A549 (cell line): ENCODE results near the gene SRL. TPM values are rescaled to one million over a fixed set of nuclear protein-coding genes. Genes with fewer than 3 reads are reported as not detected.
"Not testable (repeated sequence)": the region's sequence is repeated elsewhere in the genome, so short reads cannot be mapped to it uniquely, and the experiment has no call there.

ENCODE experiments used
- ATAC-seq, 2 experiments: fragments of 200-7000 bp in 1 of 2; fragments of >200 bp in 1 of 2; cut with Nextera tagmentation in 1 of 2; cut with Tn5 transposase in 1 of 2; 3 replicates each; pipeline versions ENCODE4 v1.8.0 to v1.9.1; 2018 to 2020; ENCODE audit warnings: mild to moderate bottlenecking in 1 of 2, moderate library complexity in 1 of 2
- CTCF ChIA-PET: fragments of 300-600 bp; sonication (Branson Sonifier 250); formaldehyde crosslinking; extraction: SDS; loops from one replicate; lab custom pipeline; 2021; ENCODE audit warnings: antibody characterized with exemption, inconsistent platforms; lab: Yijun Ruan, JAX
- POLR2A ChIA-PET: fragments of 350-600 bp; formaldehyde crosslinking; extraction: SDS; loops from one replicate; lab custom pipeline; 2021; ENCODE audit warnings: antibody characterized with exemption, inconsistent platforms; lab: Yijun Ruan, JAX
- DNase-seq, 2 experiments: peaks; one replicate each; pipeline versions ENCODE4 v3.0.0 to v3.0.0-alpha.2; 2011 to 2016; ENCODE audit warnings: low read depth in 1 of 2, low spot score in 1 of 2
- FAIRE-seq: peaks from 2 replicates; lab custom pipeline; 2011; peaks lifted over from hg19 to GRCh38; lab: Jason Lieb, UNC
- H3K27ac ChIP-seq, 2 experiments: fragments of >200 bp; sonication (Bioruptor Twin); formaldehyde crosslinking; 3 replicates each; pipeline ENCODE4 v1.5.1; 2016 to 2017
- H3K4me1 ChIP-seq: fragments of >200 bp; sonication (Bioruptor Twin); formaldehyde crosslinking; 3 replicates; pipeline ENCODE4 v1.6.1; 2016
- H3K4me2 ChIP-seq: fragments of >200 bp; sonication (Bioruptor Twin); formaldehyde crosslinking; 3 replicates; pipeline ENCODE4 v1.6.1; 2016
- H3K4me3 ChIP-seq: fragments of >200 bp; sonication (Bioruptor Twin); formaldehyde crosslinking; 3 replicates; pipeline ENCODE4 v1.5.1; 2016
- H3K9me3 ChIP-seq: fragments of >200 bp; sonication (Bioruptor Twin); formaldehyde crosslinking; 3 replicates; pipeline ENCODE4 v1.6.1; 2016
- CBX2 ChIP-seq: fragments of 200-600 bp; sonication (generic); IDR thresholded peaks from 2 replicates; pipeline ENCODE4 v1.6.1; 2016; ENCODE audit warnings: low read depth, mild to moderate bottlenecking, borderline replicate concordance
- EP300 ChIP-seq, 2 experiments: fragments of >200 bp; sonication (Bioruptor Twin); formaldehyde crosslinking; IDR thresholded peaks; 2 replicates in 1 of 2; 3 replicates in 1 of 2; pipeline ENCODE4 v1.6.1; 2016 to 2017
- FOSL2 ChIP-seq, 2 experiments: fragments of 450-650 bp in 1 of 2; fragments of >200 bp in 1 of 2; sonication (Bioruptor Twin) in 1 of 2; formaldehyde crosslinking; IDR thresholded peaks; 2 replicates each; pipeline versions ENCODE4 v1.5.0 to v1.6.1; 2016 to 2020; ENCODE audit warnings: mild to moderate bottlenecking in 1 of 2, moderate library complexity in 1 of 2
- FOXS1 ChIP-seq: fragments of 250-450 bp; sonication (Bioruptor Pico); IDR thresholded peaks from 2 replicates; pipeline ENCODE4 v1.5.0; 2020; ENCODE audit warnings: mild to moderate bottlenecking, moderate library complexity
- GATA3 ChIP-seq: IDR thresholded peaks from 2 replicates; pipeline ENCODE4 v1.6.1; 2012; ENCODE audit warnings: borderline replicate concordance
- HDAC2 ChIP-seq: fragments of 200-600 bp; sonication (generic); IDR thresholded peaks from 2 replicates; pipeline ENCODE4 v1.6.1; 2016
- HEYL ChIP-seq: fragments of 250-450 bp; sonication (Bioruptor Pico); IDR thresholded peaks from 2 replicates; pipeline ENCODE4 v1.8.0; 2021; ENCODE audit warnings: mild to moderate bottlenecking, moderate library complexity
- HOXB13 ChIP-seq: fragments of 250-450 bp; sonication (Bioruptor Pico); IDR thresholded peaks from 2 replicates; pipeline ENCODE4 v1.5.0; 2020; ENCODE audit warnings: low read depth, mild to moderate bottlenecking, moderate library complexity
- KDM5A ChIP-seq: fragments of 200-600 bp; sonication (generic); IDR thresholded peaks from 2 replicates; pipeline ENCODE4 v1.6.1; 2016; ENCODE audit warnings: antibody characterized with exemption, mild to moderate bottlenecking
- MAZ ChIP-seq: fragments of 150-350 bp; IDR thresholded peaks from 2 replicates; pipeline ENCODE4 v1.6.1; 2014; ENCODE audit warnings: antibody characterized with exemption, low read depth, low read length, borderline replicate concordance
- NPAS2 ChIP-seq: fragments of 250-450 bp; sonication (Bioruptor Pico); IDR thresholded peaks from 2 replicates; pipeline ENCODE4 v1.8.0; 2022; ENCODE audit warnings: mild to moderate bottlenecking, moderate library complexity, borderline replicate concordance
- NR3C1 ChIP-seq: fragments of >200 bp; sonication (Bioruptor Twin); formaldehyde crosslinking; IDR thresholded peaks from 3 replicates; pipeline ENCODE4 v1.6.1; 2017
- POLR2A ChIP-seq: IDR thresholded peaks from 2 replicates; pipeline ENCODE4 v1.6.1; 2012; ENCODE audit warnings: mild to moderate bottlenecking, low read length
- RCOR1 ChIP-seq: fragments of 150-350 bp; IDR thresholded peaks from 2 replicates; pipeline ENCODE4 v1.6.1; 2014; ENCODE audit warnings: antibody characterized with exemption, low read length, low read depth
- TFCP2L1 ChIP-seq: fragments of 250-450 bp; sonication (Bioruptor Pico); IDR thresholded peaks from 2 replicates; pipeline ENCODE4 v1.5.0; 2021; ENCODE audit warnings: mild to moderate bottlenecking
- ZFP36 ChIP-seq: fragments of 450-650 bp; IDR thresholded peaks from 2 replicates; pipeline ENCODE4 v1.6.1; 2014; ENCODE audit warnings: borderline replicate concordance; ENCODE audit not compliant: partially characterized antibody
- ZNF302 ChIP-seq: fragments of 250-450 bp; sonication (Bioruptor Pico); IDR thresholded peaks from 2 replicates; pipeline ENCODE4 v1.9.0; 2021; ENCODE audit warnings: inconsistent platforms, mild to moderate bottlenecking, moderate library complexity
- WGBS: methylation state at CpG from one replicate; pipeline ENCODE4 v1.1.6; 2017; ENCODE audit errors: missing lambda C conversion rate; 5-methylcytosine and 5-hydroxymethylcytosine counted together
- polyA plus RNA-seq, 4 experiments: library from polyadenylated mRNA; depleted of rRNA in 3 of 4; stranded (reverse); fragments of >200 nt; fragmentation: RNase III in 1 of 4; extraction: RNeasy Plus Mini Kit Qiagen cat#74134 plus additional on column Dnase treatment in 1 of 4; gene quantifications; 2 replicates in 3 of 4; 3 replicates in 1 of 4; pipeline ENCODE4 v1.2.3, GENCODE V29; 2011 to 2017
- TF ChIP-seq, protein P1 (sequence below): fragments of >200 bp; sonication (Bioruptor Twin); formaldehyde crosslinking; IDR thresholded peaks from 3 replicates; pipeline ENCODE4 v1.5.1; 2016
- TF ChIP-seq, protein P2 (sequence below): IDR thresholded peaks from 2 replicates; pipeline ENCODE4 v1.6.1; 2012; ENCODE audit warnings: low read depth, borderline replicate concordance

The SRL gene
- polyA plus RNA-seq, 2 of the 4 experiments (the other 2 are of a cell fraction) = 0.03 TPM; not detected in 1

DNA sequence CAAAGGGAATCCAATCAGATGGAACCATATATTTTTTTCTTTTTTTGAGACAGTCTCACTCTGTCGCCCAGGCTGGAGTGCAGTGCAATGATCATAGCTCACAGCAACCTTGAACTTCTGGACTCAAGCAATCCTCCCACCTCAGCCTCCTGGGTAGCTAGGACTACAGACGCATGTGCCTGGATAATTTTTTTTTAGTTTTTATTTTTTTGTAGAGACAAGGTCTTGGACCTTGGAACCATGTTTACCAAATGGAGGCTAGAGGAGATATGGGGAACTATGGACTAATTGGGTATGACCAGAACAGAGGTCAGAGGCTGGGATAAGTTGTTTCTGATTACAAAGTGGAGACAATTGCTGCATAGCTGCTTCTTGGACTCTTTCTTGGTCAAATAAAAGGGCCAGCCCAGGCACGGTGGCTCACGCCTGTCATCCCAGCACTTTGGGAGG lies 84.5 kb downstream of the SRL start:
- DNase-seq (no peak), FAIRE-seq (no peak)
- POLR2A ChIA-PET = no interaction called here
- no peak for TF ChIP-seq HEYL
- no peak for TF ChIP-seq RCOR1
- no peak for TF ChIP-seq EP300 (IDR thresholded peaks at IDR 0.05)
- TF ChIP-seq FOSL2 (IDR thresholded peaks at IDR 0.05) = no peak
- no peak for TF ChIP-seq FOSL2 (CRISPR knock-in tag; IDR thresholded peaks at IDR 0.05)
- TF ChIP-seq NPAS2 = no peak
- no peak for TF ChIP-seq ZNF302 (CRISPR knock-in tag)
- TF ChIP-seq, all 56 proteins: peak for 0
- Histone ChIP-seq H3K27ac (no peak overlapping the region), H3K4me2 (no peak overlapping the region), H3K4me3 (no peak overlapping the region), H3K4me1 (no peaks in the 10 kb centered on the region), H3K9me3 (no peaks in the 10 kb centered on the region)
- CTCF ChIA-PET = interaction anchor here (0.6 to 2.6 kb wide), 4 partner anchors 12 to 174 kb away, joined by 3 to 7 read pairs (median 4); no protein-coding TSS in a partner anchor
- WGBS = 87% methylated on average over 4 of the region's 4 CpGs
- no peak for ATAC-seq

DNA sequence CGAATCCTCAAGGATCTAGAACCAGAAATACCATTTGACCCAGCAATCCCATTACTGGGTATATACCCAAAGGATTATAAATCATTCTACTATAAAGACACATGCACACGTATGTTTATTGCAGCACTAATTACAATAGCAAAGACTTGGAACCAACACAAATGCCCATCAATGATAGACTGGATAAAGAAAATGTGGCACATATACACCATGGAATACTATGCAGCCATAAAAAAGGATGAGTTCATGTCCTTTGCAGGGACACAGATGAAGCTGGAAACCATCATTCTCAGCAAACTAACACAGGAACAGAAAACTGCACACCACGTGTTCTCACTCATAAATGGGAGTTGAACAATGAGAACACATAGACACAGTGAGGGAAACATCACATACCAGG lies 85.4 kb downstream of the SRL start:
- WGBS = 19% methylated on average over 3 of the region's 3 CpGs

DNA sequence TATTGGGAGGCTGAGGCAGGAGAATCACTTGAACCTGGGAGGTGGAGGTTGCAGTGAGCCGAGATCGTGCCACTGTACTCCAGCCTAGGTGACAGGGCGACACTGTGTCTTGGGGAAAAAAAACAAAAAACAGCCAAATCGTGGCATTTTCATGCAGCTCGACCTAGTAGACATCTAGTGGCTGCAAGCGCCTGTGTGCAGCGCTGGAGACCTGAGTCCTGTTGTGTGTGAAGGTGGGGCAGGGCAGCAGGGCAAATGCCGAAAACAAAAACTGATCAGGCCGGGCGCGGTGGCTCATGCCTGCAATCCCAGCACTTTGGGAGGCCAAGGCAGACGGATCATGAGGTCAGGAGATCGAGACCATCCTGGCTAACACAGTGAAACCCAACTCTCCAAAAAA lies 88.5 kb downstream of the SRL start:
- CTCF ChIA-PET = interaction anchor here (0.9 kb wide), 1 partner anchor 22 kb away, joined by 4 read pairs; no protein-coding TSS in a partner anchor
- 75% methylated on average over 13 of the region's 13 CpGs for WGBS
- POLR2A ChIA-PET, H3K4me1 ChIP-seq, ATAC-seq, H3K4me3 ChIP-seq, H3K27ac ChIP-seq, H3K9me3 ChIP-seq, H3K4me2 ChIP-seq, DNase-seq, FAIRE-seq: not testable (repeated sequence)

More for the DNA sequence above, 85.4 kb downstream of the SRL start:
- DNase-seq, FAIRE-seq, H3K27ac ChIP-seq, ATAC-seq, POLR2A ChIA-PET, H3K4me1 ChIP-seq, H3K4me2 ChIP-seq, H3K9me3 ChIP-seq, H3K4me3 ChIP-seq: not testable (repeated sequence)
- CTCF ChIA-PET = interaction anchor here (0.6 to 2.6 kb wide), 3 partner anchors 11 to 97 kb away, joined by 3 to 7 read pairs (median 3); no protein-coding TSS in a partner anchor

DNA sequence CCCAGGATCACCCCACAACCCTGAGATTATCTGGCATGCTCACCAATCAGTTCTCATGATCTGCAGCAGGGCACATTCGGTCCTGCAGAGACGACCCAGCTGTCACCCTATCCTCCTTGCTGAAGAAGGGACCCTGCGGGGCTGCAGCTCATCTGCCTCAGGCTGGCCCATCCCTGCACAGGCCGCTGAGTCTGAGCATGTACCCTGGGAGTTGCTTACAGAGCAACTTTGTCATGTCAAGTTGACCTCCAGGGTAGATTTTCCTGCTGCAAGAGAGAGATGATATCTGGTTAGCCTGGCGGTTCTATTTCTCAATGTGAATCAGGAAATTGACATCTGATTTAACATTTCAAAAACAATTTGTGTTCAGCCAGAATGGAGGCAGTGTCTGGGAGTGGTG lies 89.6 kb downstream of the SRL start:
- Histone ChIP-seq H3K9me3 (no peaks in the 10 kb centered on the region), H3K4me3 (no peak overlapping the region), H3K27ac (no peak overlapping the region), H3K4me1 (no peaks in the 10 kb centered on the region), H3K4me2 (no peak overlapping the region)
- CTCF ChIA-PET = no interaction called here
- peak in 1 of 2 experiments; percentile 28; a peak in 1 of 6 replicates for ATAC-seq
- no peak for TF ChIP-seq ZNF302 (CRISPR knock-in tag)
- TF ChIP-seq KDM5A = no peak
- no peak for TF ChIP-seq CBX2
- TF ChIP-seq ZFP36 = no peak
- FAIRE-seq = no peak
- DNase-seq = no peak
- POLR2A ChIA-PET = no interaction called here
- 72% methylated on average over 5 of the region's 5 CpGs for WGBS

DNA sequence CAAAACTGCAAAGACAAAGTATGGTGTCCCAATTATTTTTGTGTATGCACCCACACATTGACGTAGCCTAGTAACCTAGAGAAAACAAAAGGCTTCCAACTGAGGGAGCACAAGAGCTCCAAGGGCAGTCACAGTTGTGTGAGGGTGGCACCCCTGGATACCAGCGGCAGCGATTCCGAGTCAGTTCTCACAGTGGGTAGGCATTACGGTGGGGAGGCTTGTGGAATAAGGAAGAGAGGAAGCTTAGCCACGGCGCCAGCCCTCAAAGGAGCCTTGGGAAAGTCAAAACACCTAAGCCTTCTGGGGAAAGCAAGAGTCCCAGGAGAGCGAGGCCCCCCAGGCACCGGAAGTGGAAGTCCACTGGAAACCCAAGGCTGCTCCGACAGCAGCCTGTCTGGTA lies 94.6 kb downstream of the SRL start:
- DNase-seq = no peak
- Histone ChIP-seq H3K4me2 (no peak overlapping the region), H3K27ac (no peak overlapping the region), H3K4me3 (no peak overlapping the region), H3K4me1 (no peaks in the 10 kb centered on the region), H3K9me3 (no peaks in the 10 kb centered on the region)
- ChIA-PET POLR2A (interaction anchor here (1.1 kb wide), 1 partner anchor 106 kb away, joined by 3 read pairs; no protein-coding TSS in a partner anchor), CTCF (interaction anchor here (0.7 to 2.4 kb wide), 5 partner anchors 17 to 208 kb away, joined by 3 to 5 read pairs (median 3); no protein-coding TSS in a partner anchor)
- ATAC-seq = no peak
- FAIRE-seq = no peak
- WGBS = 87% methylated on average over 10 of the region's 10 CpGs
- TF ChIP-seq GATA3 (no peak), FOXS1 (CRISPR knock-in tag) (no peak), NR3C1 (no peak), POLR2A (no peak), HDAC2 (no peak)

DNA sequence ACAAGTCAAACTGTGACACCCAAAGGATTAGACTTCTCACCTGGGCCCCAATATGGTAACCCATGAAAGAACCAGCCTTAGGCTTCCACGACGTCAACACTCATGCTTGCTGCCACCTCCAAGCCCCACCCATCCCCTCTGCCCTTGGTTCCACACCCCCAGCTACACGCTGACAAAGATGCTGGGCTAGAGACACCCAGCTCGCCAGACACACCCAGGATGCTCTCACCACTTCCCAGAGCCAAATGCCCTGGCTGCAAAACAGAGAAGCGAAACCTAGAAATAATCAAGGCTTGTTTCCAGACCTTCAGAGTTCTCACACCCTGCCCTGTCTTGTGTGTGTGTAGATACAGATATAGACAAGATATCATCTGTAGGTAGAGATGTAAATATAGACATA lies 99.6 kb downstream of the SRL start:
- POLR2A ChIA-PET = no interaction called here
- H3K4me1 ChIP-seq = no peaks in the 10 kb centered on the region
- ATAC-seq (no peak), FAIRE-seq (no peak), DNase-seq (no peak)
- peaks cover 7% of the 10 kb centered on the region; the same call in 1 of the 3 replicates for H3K9me3 ChIP-seq
- no peak overlapping the region for H3K4me3 ChIP-seq
- CTCF ChIA-PET = interaction anchor here (1.9 kb wide), 1 partner anchor 160 kb away, joined by 5 read pairs; no protein-coding TSS in a partner anchor
- no peak overlapping the region for H3K4me2 ChIP-seq
- WGBS = 82% methylated on average over 5 of the region's 5 CpGs
- H3K27ac ChIP-seq = no peak overlapping the region
- TF ChIP-seq, protein P1, sequence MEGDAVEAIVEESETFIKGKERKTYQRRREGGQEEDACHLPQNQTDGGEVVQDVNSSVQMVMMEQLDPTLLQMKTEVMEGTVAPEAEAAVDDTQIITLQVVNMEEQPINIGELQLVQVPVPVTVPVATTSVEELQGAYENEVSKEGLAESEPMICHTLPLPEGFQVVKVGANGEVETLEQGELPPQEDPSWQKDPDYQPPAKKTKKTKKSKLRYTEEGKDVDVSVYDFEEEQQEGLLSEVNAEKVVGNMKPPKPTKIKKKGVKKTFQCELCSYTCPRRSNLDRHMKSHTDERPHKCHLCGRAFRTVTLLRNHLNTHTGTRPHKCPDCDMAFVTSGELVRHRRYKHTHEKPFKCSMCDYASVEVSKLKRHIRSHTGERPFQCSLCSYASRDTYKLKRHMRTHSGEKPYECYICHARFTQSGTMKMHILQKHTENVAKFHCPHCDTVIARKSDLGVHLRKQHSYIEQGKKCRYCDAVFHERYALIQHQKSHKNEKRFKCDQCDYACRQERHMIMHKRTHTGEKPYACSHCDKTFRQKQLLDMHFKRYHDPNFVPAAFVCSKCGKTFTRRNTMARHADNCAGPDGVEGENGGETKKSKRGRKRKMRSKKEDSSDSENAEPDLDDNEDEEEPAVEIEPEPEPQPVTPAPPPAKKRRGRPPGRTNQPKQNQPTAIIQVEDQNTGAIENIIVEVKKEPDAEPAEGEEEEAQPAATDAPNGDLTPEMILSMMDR = no peak
- TF ChIP-seq TFCP2L1 = no peak
- TF ChIP-seq, protein P2, sequence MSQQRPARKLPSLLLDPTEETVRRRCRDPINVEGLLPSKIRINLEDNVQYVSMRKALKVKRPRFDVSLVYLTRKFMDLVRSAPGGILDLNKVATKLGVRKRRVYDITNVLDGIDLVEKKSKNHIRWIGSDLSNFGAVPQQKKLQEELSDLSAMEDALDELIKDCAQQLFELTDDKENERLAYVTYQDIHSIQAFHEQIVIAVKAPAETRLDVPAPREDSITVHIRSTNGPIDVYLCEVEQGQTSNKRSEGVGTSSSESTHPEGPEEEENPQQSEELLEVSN = no peak
- TF ChIP-seq HOXB13 (CRISPR knock-in tag) = no peak
- TF ChIP-seq MAZ = no peak
